HepG2 (cell line): ENCODE measurements around the gene RBBP8NL. TPM values are rescaled to one million over a fixed set of nuclear protein-coding genes. Genes with fewer than 3 reads are reported as not detected.

Experiments
- MAFF ChIP-seq: IDR thresholded peaks from 2 replicates; pipeline ENCODE4 v1.6.1; 2011; ENCODE audit warnings: low read depth, low read length, improper control_type of control experiment
- NCOA5 ChIP-seq: sonication (generic); formaldehyde crosslinking; IDR thresholded peaks from 2 replicates; pipeline ENCODE4 v1.4.0; 2020; ENCODE audit warnings: missing genetic modification reagents
- NFYB ChIP-seq: sonication (generic); formaldehyde crosslinking; IDR thresholded peaks from 2 replicates; pipeline ENCODE4 v1.4.0; 2020; ENCODE audit warnings: missing genetic modification reagents
- RARG ChIP-seq: sonication (generic); formaldehyde crosslinking; IDR thresholded peaks from 2 replicates; pipeline ENCODE4 v1.4.0; 2020; ENCODE audit warnings: low read depth, mild to moderate bottlenecking, missing genetic modification reagents
- RFX3 ChIP-seq: IDR thresholded peaks from 2 replicates; pipeline ENCODE4 v1.6.1; 2016; ENCODE audit warnings: missing biosample characterization, missing genetic modification reagents
- ZNF225 ChIP-seq: sonication (generic); formaldehyde crosslinking; IDR thresholded peaks from 2 replicates; pipeline ENCODE4 v1.4.0; 2020; ENCODE audit warnings: mild to moderate bottlenecking, missing genetic modification reagents
- ZNF235 ChIP-seq: sonication (generic); formaldehyde crosslinking; IDR thresholded peaks from 2 replicates; pipeline ENCODE4 v1.8.1; 2023; ENCODE audit warnings: mild to moderate bottlenecking, missing genetic modification reagents, borderline replicate concordance
- ZNF317 ChIP-seq: sonication (generic); formaldehyde crosslinking; IDR thresholded peaks from 2 replicates; pipeline ENCODE4 v1.5.0; 2020; ENCODE audit warnings: mild to moderate bottlenecking, missing genetic modification reagents
- ZNF318 ChIP-seq: sonication (generic); formaldehyde crosslinking; IDR thresholded peaks from 2 replicates; pipeline ENCODE4 v1.4.0; 2020; ENCODE audit warnings: mild to moderate bottlenecking, missing genetic modification reagents
- ZNF740 ChIP-seq: sonication (generic); formaldehyde crosslinking; IDR thresholded peaks from 2 replicates; pipeline ENCODE4 v1.4.0; 2020; ENCODE audit warnings: missing genetic modification reagents
- polyA plus RNA-seq, 8 experiments: library from polyadenylated mRNA; depleted of rRNA in 3 of 8; stranded (reverse) in 7 of 8; unstranded in 1 of 8; fragments of >200 nt; fragmentation: Illumina TruSeq in 4 of 8; extraction: Trizol in 4 of 8; gene quantifications; 2 replicates each; pipeline versions ENCODE4 v1.2.1 to v1.2.3, GENCODE V29; 2011 to 2016; ENCODE audit warnings: low read depth in 4 of 8, missing spikeins in 1 of 8, mixed read lengths in 1 of 8; ENCODE audit not compliant: insufficient read depth in 1 of 8
- total RNA-seq, 5 experiments: library from RNA; depleted of rRNA; stranded (reverse); fragments of >200 nt; fragmentation: Illumina TruSeq; extraction: Trizol; gene quantifications; 2 replicates each; pipeline ENCODE4 v1.2.3, GENCODE V29; 2016; ENCODE audit warnings: low read depth in 1 of 5
- TF ChIP-seq, protein P1 (sequence below): IDR thresholded peaks from 2 replicates; pipeline ENCODE4 v1.6.1; 2018; ENCODE audit warnings: missing genetic modification reagents
- TF ChIP-seq, protein P2 (sequence below): sonication (generic); formaldehyde crosslinking; IDR thresholded peaks from 2 replicates; pipeline ENCODE4 v1.4.0; 2020; ENCODE audit warnings: mild to moderate bottlenecking, missing genetic modification reagents, borderline replicate concordance
- TF ChIP-seq, protein P3 (sequence below): sonication (generic); formaldehyde crosslinking; IDR thresholded peaks from 2 replicates; pipeline ENCODE4 v1.8.1; 2023; ENCODE audit warnings: mild to moderate bottlenecking, missing genetic modification reagents, borderline replicate concordance

RBBP8NL gene
- total and polyA plus RNA-seq, 2 of the 13 experiments (the other 11 are each of a cell fraction or from before 2014, with no cell fraction given): 0.69 to 0.86 TPM

DNA sequence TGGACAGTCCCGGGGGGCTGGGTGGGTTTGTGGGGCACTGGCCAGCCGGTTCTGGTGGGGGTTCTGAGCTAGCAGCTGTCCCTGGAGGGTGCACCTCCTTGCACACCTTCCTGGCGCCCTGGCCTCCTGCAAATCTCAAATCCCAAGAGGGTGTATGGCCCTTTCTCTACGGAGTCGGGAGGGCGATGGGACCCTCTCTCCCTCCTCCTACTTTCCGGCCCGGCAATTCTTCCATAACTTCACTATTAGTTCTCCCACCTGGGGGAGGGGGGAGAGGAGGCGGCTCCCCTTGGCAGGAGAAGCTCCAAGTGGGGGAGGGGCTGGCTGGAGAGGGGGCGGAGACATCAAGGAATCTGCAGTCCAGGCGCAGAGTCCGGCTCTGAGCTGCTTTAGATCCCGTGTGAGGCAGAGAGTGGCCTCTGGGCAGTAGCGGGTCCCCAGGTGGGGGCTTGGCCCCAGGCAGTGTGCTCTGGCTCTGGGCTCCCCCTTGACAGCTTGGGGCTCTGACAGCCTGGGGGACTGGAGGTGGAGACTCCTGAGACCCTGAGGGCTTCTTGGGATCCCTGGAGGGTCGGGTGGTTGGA lies 58.9 kb downstream of the RBBP8NL start (continued):
- no peak for TF ChIP-seq ZNF318 (CRISPR knock-in tag)
- TF ChIP-seq, protein P1, sequence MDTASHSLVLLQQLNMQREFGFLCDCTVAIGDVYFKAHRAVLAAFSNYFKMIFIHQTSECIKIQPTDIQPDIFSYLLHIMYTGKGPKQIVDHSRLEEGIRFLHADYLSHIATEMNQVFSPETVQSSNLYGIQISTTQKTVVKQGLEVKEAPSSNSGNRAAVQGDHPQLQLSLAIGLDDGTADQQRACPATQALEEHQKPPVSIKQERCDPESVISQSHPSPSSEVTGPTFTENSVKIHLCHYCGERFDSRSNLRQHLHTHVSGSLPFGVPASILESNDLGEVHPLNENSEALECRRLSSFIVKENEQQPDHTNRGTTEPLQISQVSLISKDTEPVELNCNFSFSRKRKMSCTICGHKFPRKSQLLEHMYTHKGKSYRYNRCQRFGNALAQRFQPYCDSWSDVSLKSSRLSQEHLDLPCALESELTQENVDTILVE: 0 out of 2 replicates have a peak, but pooled peaks have one; percentile 5
- TF ChIP-seq ZNF225 (CRISPR knock-in tag): 0 out of 2 replicates have a peak, but pooled peaks have one; percentile 6
- 0 out of 2 replicates have a peak, but pooled peaks have one; percentile 33 for TF ChIP-seq ZNF235
- TF ChIP-seq RFX3 (CRISPR knock-in tag): no peak
- 0 out of 2 replicates have a peak, but pooled peaks have one; percentile 4 for TF ChIP-seq MAFF
- TF ChIP-seq ZNF740 (CRISPR knock-in tag): no peak; the same call in 1 of the 2 replicates
- 0 out of 2 replicates have a peak, but pooled peaks have one; percentile 42 for TF ChIP-seq ZNF317 (CRISPR knock-in tag)
- TF ChIP-seq, protein P2, sequence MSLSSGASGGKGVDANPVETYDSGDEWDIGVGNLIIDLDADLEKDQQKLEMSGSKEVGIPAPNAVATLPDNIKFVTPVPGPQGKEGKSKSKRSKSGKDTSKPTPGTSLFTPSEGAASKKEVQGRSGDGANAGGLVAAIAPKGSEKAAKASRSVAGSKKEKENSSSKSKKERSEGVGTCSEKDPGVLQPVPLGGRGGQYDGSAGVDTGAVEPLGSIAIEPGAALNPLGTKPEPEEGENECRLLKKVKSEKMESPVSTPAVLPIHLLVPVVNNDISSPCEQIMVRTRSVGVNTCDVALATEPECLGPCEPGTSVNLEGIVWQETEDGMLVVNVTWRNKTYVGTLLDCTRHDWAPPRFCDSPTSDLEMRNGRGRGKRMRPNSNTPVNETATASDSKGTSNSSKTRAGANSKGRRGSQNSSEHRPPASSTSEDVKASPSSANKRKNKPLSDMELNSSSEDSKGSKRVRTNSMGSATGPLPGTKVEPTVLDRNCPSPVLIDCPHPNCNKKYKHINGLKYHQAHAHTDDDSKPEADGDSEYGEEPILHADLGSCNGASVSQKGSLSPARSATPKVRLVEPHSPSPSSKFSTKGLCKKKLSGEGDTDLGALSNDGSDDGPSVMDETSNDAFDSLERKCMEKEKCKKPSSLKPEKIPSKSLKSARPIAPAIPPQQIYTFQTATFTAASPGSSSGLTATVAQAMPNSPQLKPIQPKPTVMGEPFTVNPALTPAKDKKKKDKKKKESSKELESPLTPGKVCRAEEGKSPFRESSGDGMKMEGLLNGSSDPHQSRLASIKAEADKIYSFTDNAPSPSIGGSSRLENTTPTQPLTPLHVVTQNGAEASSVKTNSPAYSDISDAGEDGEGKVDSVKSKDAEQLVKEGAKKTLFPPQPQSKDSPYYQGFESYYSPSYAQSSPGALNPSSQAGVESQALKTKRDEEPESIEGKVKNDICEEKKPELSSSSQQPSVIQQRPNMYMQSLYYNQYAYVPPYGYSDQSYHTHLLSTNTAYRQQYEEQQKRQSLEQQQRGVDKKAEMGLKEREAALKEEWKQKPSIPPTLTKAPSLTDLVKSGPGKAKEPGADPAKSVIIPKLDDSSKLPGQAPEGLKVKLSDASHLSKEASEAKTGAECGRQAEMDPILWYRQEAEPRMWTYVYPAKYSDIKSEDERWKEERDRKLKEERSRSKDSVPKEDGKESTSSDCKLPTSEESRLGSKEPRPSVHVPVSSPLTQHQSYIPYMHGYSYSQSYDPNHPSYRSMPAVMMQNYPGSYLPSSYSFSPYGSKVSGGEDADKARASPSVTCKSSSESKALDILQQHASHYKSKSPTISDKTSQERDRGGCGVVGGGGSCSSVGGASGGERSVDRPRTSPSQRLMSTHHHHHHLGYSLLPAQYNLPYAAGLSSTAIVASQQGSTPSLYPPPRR (CRISPR knock-in tag): 0 out of 2 replicates have a peak, but pooled peaks have one; percentile 14
- no peak for TF ChIP-seq NFYB (CRISPR knock-in tag)
- TF ChIP-seq, protein P3, sequence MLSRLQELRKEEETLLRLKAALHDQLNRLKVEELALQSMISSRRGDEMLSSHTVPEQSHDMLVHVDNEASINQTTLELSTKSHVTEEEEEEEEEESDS: peak; percentile 40; the same call in 1 of the 2 replicates
- no peak for TF ChIP-seq NCOA5
- TF ChIP-seq RARG (CRISPR knock-in tag): no peak
